ENCODE measurements around the gene ENOX1. TPM values are rescaled to one million over a fixed set of nuclear protein-coding genes. Genes with fewer than 3 reads are reported as not detected.

Gene ENOX1
- total RNA-seq, 4 donors from 2014 or later: 3.6 to 18.7 (median 5.7) TPM

DNA sequence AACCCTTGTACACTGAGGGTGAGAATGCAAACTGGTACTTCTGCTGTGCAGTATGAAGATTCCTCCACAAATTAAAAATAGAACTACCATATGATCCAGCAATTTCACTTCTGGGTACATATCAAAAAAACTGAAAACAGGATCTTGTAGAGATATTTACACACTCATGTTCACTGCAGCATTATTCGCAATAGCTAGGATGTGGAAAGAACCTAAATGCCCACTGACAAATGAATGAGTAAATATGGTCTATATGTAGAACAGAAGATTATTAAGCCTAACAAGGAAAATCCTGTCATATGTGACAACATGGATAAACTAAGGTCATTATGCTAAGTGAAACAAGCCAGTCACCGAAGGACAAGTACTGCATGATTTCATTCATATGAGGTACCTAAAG is 304.7 kb downstream of the ENOX1 start:
- Histone ChIP-seq H3K4me1 (no peaks in the 10 kb centered on the region), H3K36me3 (no peaks in the 10 kb centered on the region), H3K27ac (no peak overlapping the region), H3K27me3 (no peaks in the 10 kb centered on the region), H3K4me3 (no peak overlapping the region), H3K9me3 (no peaks in the 10 kb centered on the region)
- no peak for DNase-seq
- TF ChIP-seq, protein P1, sequence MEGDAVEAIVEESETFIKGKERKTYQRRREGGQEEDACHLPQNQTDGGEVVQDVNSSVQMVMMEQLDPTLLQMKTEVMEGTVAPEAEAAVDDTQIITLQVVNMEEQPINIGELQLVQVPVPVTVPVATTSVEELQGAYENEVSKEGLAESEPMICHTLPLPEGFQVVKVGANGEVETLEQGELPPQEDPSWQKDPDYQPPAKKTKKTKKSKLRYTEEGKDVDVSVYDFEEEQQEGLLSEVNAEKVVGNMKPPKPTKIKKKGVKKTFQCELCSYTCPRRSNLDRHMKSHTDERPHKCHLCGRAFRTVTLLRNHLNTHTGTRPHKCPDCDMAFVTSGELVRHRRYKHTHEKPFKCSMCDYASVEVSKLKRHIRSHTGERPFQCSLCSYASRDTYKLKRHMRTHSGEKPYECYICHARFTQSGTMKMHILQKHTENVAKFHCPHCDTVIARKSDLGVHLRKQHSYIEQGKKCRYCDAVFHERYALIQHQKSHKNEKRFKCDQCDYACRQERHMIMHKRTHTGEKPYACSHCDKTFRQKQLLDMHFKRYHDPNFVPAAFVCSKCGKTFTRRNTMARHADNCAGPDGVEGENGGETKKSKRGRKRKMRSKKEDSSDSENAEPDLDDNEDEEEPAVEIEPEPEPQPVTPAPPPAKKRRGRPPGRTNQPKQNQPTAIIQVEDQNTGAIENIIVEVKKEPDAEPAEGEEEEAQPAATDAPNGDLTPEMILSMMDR (IDR thresholded peaks at IDR 0.05): no peak
- TF ChIP-seq POLR2A (IDR thresholded peaks at IDR 0.05): no peak
- intact Hi-C loops (cut with DNase I; ENCODE audit: low total_unique reads): no loop called here

DNA sequence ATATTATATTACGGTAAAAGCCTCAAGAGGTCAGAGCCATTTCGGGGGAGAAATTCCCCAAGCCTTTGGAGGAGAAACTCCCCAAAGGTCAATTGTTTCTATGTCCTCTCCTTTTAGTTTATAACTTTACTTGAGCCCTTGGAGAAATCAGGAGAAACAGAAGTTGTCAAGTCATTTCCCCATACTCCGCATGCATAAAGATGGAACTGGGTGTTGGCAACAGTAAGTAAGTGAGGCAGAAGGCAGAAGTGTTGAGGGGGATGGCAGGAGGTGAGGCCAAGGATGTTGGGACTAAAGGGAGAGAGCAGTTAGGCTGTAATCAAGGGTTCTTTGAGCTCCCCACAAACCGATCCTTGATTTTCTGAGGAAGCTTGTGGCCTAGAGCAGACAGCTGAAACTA is 307.9 kb downstream of the ENOX1 start:
- Histone ChIP-seq H3K9me3 (no peaks in the 10 kb centered on the region), H3K4me3 (no peak overlapping the region), H3K4me1 (no peaks in the 10 kb centered on the region), H3K27me3 (no peaks in the 10 kb centered on the region), H3K27ac (no peak overlapping the region), H3K36me3 (no peaks in the 10 kb centered on the region)
- no peak for DNase-seq
- TF ChIP-seq POLR2A (IDR thresholded peaks at IDR 0.05): no peak
- TF ChIP-seq, protein P1 (IDR thresholded peaks at IDR 0.05): no peak
- intact Hi-C loops (cut with DNase I; ENCODE audit: low total_unique reads): no loop called here

DNA sequence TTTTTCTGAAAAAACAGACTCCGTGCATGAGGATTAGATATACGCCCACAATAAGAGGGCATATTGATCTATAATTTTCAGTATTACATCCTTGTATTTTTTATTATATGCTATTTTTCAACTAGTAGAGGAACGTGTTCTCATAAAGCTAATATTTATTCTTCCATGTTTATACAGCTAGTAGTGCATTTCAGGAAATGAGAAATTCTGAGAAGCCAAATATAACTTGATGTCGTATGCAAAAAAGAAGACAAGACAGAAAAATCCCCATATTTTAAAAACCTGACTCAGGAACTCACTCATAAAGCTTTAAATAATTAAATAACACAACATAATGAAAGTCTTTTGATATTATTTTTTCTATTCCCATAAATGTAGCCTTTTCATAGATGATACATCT is 308.6 kb downstream of the ENOX1 start:
- Histone ChIP-seq H3K36me3 (no peaks in the 10 kb centered on the region), H3K4me3 (no peak overlapping the region), H3K9me3 (no peaks in the 10 kb centered on the region), H3K27me3 (no peaks in the 10 kb centered on the region), H3K4me1 (no peaks in the 10 kb centered on the region), H3K27ac (no peak overlapping the region)
- intact Hi-C loops (cut with DNase I; ENCODE audit: low total_unique reads): no loop called here
- no peak for DNase-seq
- TF ChIP-seq, protein P1 (IDR thresholded peaks at IDR 0.05): no peak
- no peak for TF ChIP-seq POLR2A (IDR thresholded peaks at IDR 0.05)

DNA sequence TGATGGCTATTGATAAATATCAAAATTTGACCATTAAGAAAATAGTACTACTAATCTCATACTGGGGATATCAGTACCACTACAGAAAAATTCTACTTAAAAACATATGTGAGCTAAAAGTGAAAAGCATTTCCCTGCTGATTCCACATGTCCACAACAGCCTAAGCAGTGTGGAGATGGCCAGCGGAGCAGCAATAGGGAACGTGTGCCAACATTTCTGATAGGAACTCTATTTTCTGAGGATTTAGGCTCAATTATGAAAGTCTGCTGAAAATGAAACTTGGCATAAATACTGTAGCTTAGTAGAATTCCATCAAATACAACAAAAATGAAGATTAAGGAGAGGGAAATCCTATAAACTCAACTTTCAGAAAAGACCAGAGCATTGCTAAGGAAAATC is 311.6 kb downstream of the ENOX1 start:
- DNase-seq: no peak
- no peak overlapping the region for H3K4me3 ChIP-seq
- peaks cover 0 to 8% of the 10 kb centered on the region in 2 donors for H3K4me1 ChIP-seq
- H3K27me3 ChIP-seq: no peaks in the 10 kb centered on the region
- H3K36me3 ChIP-seq: no peaks in the 10 kb centered on the region
- no peak overlapping the region for H3K27ac ChIP-seq
- H3K9me3 ChIP-seq: no peaks in the 10 kb centered on the region
- intact Hi-C loops (cut with DNase I; ENCODE audit: low total_unique reads): no loop called here
- no peak for TF ChIP-seq POLR2A (IDR thresholded peaks at IDR 0.05)
- TF ChIP-seq, protein P1 (IDR thresholded peaks at IDR 0.05): no peak

DNA sequence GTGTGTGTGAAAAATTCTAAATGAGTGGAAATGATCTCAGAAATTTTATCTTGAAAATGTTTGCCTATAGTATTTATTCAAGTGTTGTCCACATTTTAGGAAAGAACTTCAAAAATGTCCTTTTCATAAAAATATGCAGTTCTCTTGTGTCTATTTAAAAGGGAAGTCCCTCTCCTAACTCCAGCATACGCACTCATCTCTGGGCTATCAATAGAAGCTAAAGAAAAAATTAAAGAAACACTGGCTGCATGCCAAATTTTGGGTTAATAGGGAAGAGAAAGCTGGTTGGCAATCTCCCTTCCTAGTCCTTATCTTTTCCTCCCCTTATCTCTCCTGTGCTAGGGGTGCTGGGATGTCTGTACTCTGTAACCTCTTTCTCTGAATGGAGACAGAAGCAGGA is 313.3 kb downstream of the ENOX1 start:
- TF ChIP-seq POLR2A (IDR thresholded peaks at IDR 0.05): no peak
- H3K27ac ChIP-seq: no peak overlapping the region
- intact Hi-C loops (cut with DNase I; ENCODE audit: low total_unique reads): no loop called here
- H3K4me3 ChIP-seq: no peak overlapping the region
- DNase-seq: no peak
- H3K9me3 ChIP-seq: no peaks in the 10 kb centered on the region
- no peaks in the 10 kb centered on the region for H3K27me3 ChIP-seq
- H3K4me1 ChIP-seq: peaks cover 0 to 8% of the 10 kb centered on the region in 2 donors
- no peaks in the 10 kb centered on the region for H3K36me3 ChIP-seq

DNA sequence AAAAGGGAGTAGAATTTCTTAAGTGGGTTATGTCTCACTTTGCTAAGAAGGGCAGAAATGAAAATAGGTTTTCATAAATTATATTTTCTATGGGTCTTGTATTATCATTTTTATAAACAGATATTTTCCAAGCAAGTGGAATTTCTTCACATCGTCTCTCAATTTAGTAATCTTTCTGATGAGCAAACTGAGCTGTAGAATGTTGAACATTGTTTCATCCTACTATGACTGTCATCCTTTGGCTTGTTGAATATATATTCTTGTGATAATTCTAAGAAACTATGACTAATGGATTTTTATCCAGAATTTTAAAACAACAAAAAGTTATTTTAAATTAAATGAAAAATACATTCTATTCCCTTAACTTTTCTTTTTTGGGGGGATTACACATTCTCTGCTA is 313.8 kb downstream of the ENOX1 start:
- Histone ChIP-seq H3K36me3 (no peaks in the 10 kb centered on the region), H3K27ac (no peak overlapping the region), H3K9me3 (no peaks in the 10 kb centered on the region), H3K4me3 (no peak overlapping the region), H3K4me1 (peaks cover 0 to 8% of the 10 kb centered on the region in 2 donors), H3K27me3 (no peaks in the 10 kb centered on the region)
- no peak for TF ChIP-seq POLR2A (IDR thresholded peaks at IDR 0.05)
- TF ChIP-seq, protein P1 (IDR thresholded peaks at IDR 0.05): no peak
- no peak for DNase-seq
- intact Hi-C loops (cut with DNase I; ENCODE audit: low total_unique reads): no loop called here
